A549 (cell line): ENCODE measurements around the gene CARS1. TPM values are rescaled to one million over a fixed set of nuclear protein-coding genes. Genes with fewer than 3 reads are reported as not detected.
A peak's percentile ranks its signal among the peaks of the same experiment; 100 is the strongest.

Source experiments
- ATAC-seq, 2 experiments: fragments of 200-7000 bp in 1 of 2; fragments of >200 bp in 1 of 2; cut with Nextera tagmentation in 1 of 2; cut with Tn5 transposase in 1 of 2; 3 replicates each; pipeline versions ENCODE4 v1.8.0 to v1.9.1; 2018 to 2020; ENCODE audit warnings: mild to moderate bottlenecking in 1 of 2, moderate library complexity in 1 of 2
- CTCF ChIA-PET: fragments of 300-600 bp; sonication (Branson Sonifier 250); formaldehyde crosslinking; extraction: SDS; loops from one replicate; lab custom pipeline; 2021; ENCODE audit warnings: antibody characterized with exemption, inconsistent platforms; lab: Yijun Ruan, JAX
- POLR2A ChIA-PET: fragments of 350-600 bp; formaldehyde crosslinking; extraction: SDS; loops from one replicate; lab custom pipeline; 2021; ENCODE audit warnings: antibody characterized with exemption, inconsistent platforms; lab: Yijun Ruan, JAX
- DNase-seq, 2 experiments: peaks; one replicate each; pipeline versions ENCODE4 v3.0.0 to v3.0.0-alpha.2; 2011 to 2016; ENCODE audit warnings: low read depth in 1 of 2, low spot score in 1 of 2
- FAIRE-seq: peaks from 2 replicates; lab custom pipeline; 2011; peaks lifted over from hg19 to GRCh38; lab: Jason Lieb, UNC
- H3K27ac ChIP-seq, 2 experiments: fragments of >200 bp; sonication (Bioruptor Twin); formaldehyde crosslinking; 3 replicates each; pipeline ENCODE4 v1.5.1; 2016 to 2017
- H3K4me1 ChIP-seq: fragments of >200 bp; sonication (Bioruptor Twin); formaldehyde crosslinking; 3 replicates; pipeline ENCODE4 v1.6.1; 2016
- H3K4me2 ChIP-seq: fragments of >200 bp; sonication (Bioruptor Twin); formaldehyde crosslinking; 3 replicates; pipeline ENCODE4 v1.6.1; 2016
- H3K4me3 ChIP-seq: fragments of >200 bp; sonication (Bioruptor Twin); formaldehyde crosslinking; 3 replicates; pipeline ENCODE4 v1.5.1; 2016
- H3K9me3 ChIP-seq: fragments of >200 bp; sonication (Bioruptor Twin); formaldehyde crosslinking; 3 replicates; pipeline ENCODE4 v1.6.1; 2016
- CBX8 ChIP-seq: fragments of 200-600 bp; sonication (generic); IDR thresholded peaks from 2 replicates; pipeline ENCODE4 v1.6.1; 2016
- EP300 ChIP-seq, 2 experiments: fragments of >200 bp; sonication (Bioruptor Twin); formaldehyde crosslinking; IDR thresholded peaks; 2 replicates in 1 of 2; 3 replicates in 1 of 2; pipeline ENCODE4 v1.6.1; 2016 to 2017
- ESRRA ChIP-seq: fragments of 150-350 bp; IDR thresholded peaks from 2 replicates; pipeline ENCODE4 v1.6.1; 2014; ENCODE audit warnings: mild to moderate bottlenecking, low read length, borderline replicate concordance
- FOSL2 ChIP-seq, 2 experiments: fragments of 450-650 bp in 1 of 2; fragments of >200 bp in 1 of 2; sonication (Bioruptor Twin) in 1 of 2; formaldehyde crosslinking; IDR thresholded peaks; 2 replicates each; pipeline versions ENCODE4 v1.5.0 to v1.6.1; 2016 to 2020; ENCODE audit warnings: mild to moderate bottlenecking in 1 of 2, moderate library complexity in 1 of 2
- HOXA7 ChIP-seq: fragments of 250-450 bp; sonication (Bioruptor Pico); IDR thresholded peaks from 2 replicates; pipeline ENCODE4 v1.5.0; 2020; ENCODE audit warnings: mild to moderate bottlenecking, moderate library complexity
- JUN ChIP-seq, 2 experiments: fragments of >200 bp; sonication (Bioruptor Twin); formaldehyde crosslinking; IDR thresholded peaks; 2 replicates in 1 of 2; 3 replicates in 1 of 2; pipeline ENCODE4 v1.6.1; 2016 to 2017
- KDM5A ChIP-seq: fragments of 200-600 bp; sonication (generic); IDR thresholded peaks from 2 replicates; pipeline ENCODE4 v1.6.1; 2016; ENCODE audit warnings: antibody characterized with exemption, mild to moderate bottlenecking
- TP53 ChIP-seq: fragments of 250-450 bp; sonication (Bioruptor Pico); IDR thresholded peaks from 2 replicates; pipeline ENCODE4 v1.5.0; 2021; ENCODE audit warnings: mild to moderate bottlenecking, moderate library complexity
- WGBS: methylation state at CpG from one replicate; pipeline ENCODE4 v1.1.6; 2017; ENCODE audit errors: missing lambda C conversion rate; 5-methylcytosine and 5-hydroxymethylcytosine counted together
- polyA plus RNA-seq, 4 experiments: library from polyadenylated mRNA; depleted of rRNA in 3 of 4; stranded (reverse); fragments of >200 nt; fragmentation: RNase III in 1 of 4; extraction: RNeasy Plus Mini Kit Qiagen cat#74134 plus additional on column Dnase treatment in 1 of 4; gene quantifications; 2 replicates in 3 of 4; 3 replicates in 1 of 4; pipeline ENCODE4 v1.2.3, GENCODE V29; 2011 to 2017
- small RNA-seq, 6 experiments: library from RNA; depleted of rRNA; stranded (forward); fragments of <200 nt; gene quantifications; one replicate each; pipeline ENCODE3, GENCODE V24; 2012

The CARS1 gene
- polyA plus RNA-seq, 2 of the 4 experiments (the other 2 are of a cell fraction): 52.7 to 130 TPM

GRCh38 chr11:2951231-2952110, 105.8 kb downstream of the CARS1 start:
- FAIRE-seq (no peak), ATAC-seq (no peak), DNase-seq (no peak)
- no peak overlapping the region for H3K27ac ChIP-seq
- CTCF ChIA-PET: interaction anchor here (0.7 to 2.6 kb wide), 5 partner anchors 9 to 420 kb away, joined by 3 to 15 read pairs (median 6); partner anchors contain the start of gene PHLDA2
- H3K4me1 ChIP-seq: peaks cover 5% of the 10 kb centered on the region; the same call in 1 of the 3 replicates
- no peaks in the 10 kb centered on the region for H3K9me3 ChIP-seq
- TF ChIP-seq CBX8 (no peak), FOSL2 (IDR thresholded peaks at IDR 0.05) (no peak), FOSL2 (CRISPR knock-in tag; IDR thresholded peaks at IDR 0.05) (peak; percentile 23; the same call in 1 of the 2 replicates), JUN (IDR thresholded peaks at IDR 0.05) (no peak), ESRRA (no peak), KDM5A (no peak), HOXA7 (CRISPR knock-in tag) (no peak), EP300 (IDR thresholded peaks at IDR 0.05) (no peak), TP53 (CRISPR knock-in tag) (no peak)
- 84% methylated on average over 9 of the region's 9 CpGs for WGBS
- no peak overlapping the region for H3K4me3 ChIP-seq
- no peak overlapping the region for H3K4me2 ChIP-seq
- POLR2A ChIA-PET: interaction anchor here (1.1 kb wide), 1 partner anchor 22 kb away, joined by 3 read pairs; the partner anchor contains the start of gene PHLDA2

Small RNA genes lying within 50 kb of the gene (small RNA-seq; reads per million reads assigned to genes)
- gene RNU1-91P (0 to 0.04 (median 0) reads per million in 6 experiments), gene SNORA54 (1.2 to 33.5 (median 3.3) reads per million in 6 experiments)

Other genes starting within 250 kb of the CARS1 start
- gene CDKN1C, start 171.6 kb downstream of the CARS1 start, polyA plus RNA-seq (2011; rRNA removed): 0.40 and 0.41 TPM in 2 replicates
- 0.16 to 0.36 TPM (median 0.30 TPM) in 3 replicates for gene CDKN1C, start 171.6 kb downstream of the CARS1 start, polyA plus RNA-seq (2017; fragmentation: RNase III; extraction: RNeasy Plus Mini Kit Qiagen cat#74134 plus additional on column Dnase treatment)
- 6.3 and 7.0 TPM in 2 replicates for gene PHLDA2, start 128.0 kb downstream of the CARS1 start, polyA plus RNA-seq (2011; rRNA removed)
- 43.6 to 49.6 TPM (median 47.6 TPM) in 3 replicates for gene PHLDA2, start 128.0 kb downstream of the CARS1 start, polyA plus RNA-seq (2017; fragmentation: RNase III; extraction: RNeasy Plus Mini Kit Qiagen cat#74134 plus additional on column Dnase treatment)
- 128 and 148 TPM in 2 replicates for gene NAP1L4, start 65.1 kb downstream of the CARS1 start, polyA plus RNA-seq (2011; rRNA removed)
- 129 to 134 TPM (median 132 TPM) in 3 replicates for gene NAP1L4, start 65.1 kb downstream of the CARS1 start, polyA plus RNA-seq (2017; fragmentation: RNase III; extraction: RNeasy Plus Mini Kit Qiagen cat#74134 plus additional on column Dnase treatment)
- 1.6 and 2.3 TPM in 2 replicates for gene OSBPL5, start 107.9 kb upstream of the CARS1 start, polyA plus RNA-seq (2011; rRNA removed)
- 4.1 to 5.3 TPM (median 4.6 TPM) in 3 replicates for gene OSBPL5, start 107.9 kb upstream of the CARS1 start, polyA plus RNA-seq (2017; fragmentation: RNase III; extraction: RNeasy Plus Mini Kit Qiagen cat#74134 plus additional on column Dnase treatment)
- not detected in 2 replicates for gene MRGPRG, start 161.4 kb upstream of the CARS1 start, polyA plus RNA-seq (2011; rRNA removed)
- not detected in 3 replicates for gene MRGPRG, start 161.4 kb upstream of the CARS1 start, polyA plus RNA-seq (2017; fragmentation: RNase III; extraction: RNeasy Plus Mini Kit Qiagen cat#74134 plus additional on column Dnase treatment)
- gene MRGPRE, start 175.0 kb upstream of the CARS1 start, polyA plus RNA-seq (2011; rRNA removed): not detected in 2 replicates
- gene MRGPRE, start 175.0 kb upstream of the CARS1 start, polyA plus RNA-seq (2017; fragmentation: RNase III; extraction: RNeasy Plus Mini Kit Qiagen cat#74134 plus additional on column Dnase treatment): not detected in 3 replicates